ENCODE data around the gene MAP3K7. TPM values are rescaled to one million over a fixed set of nuclear protein-coding genes. Genes with fewer than 3 reads are reported as not detected.

Gene MAP3K7
- total and polyA plus RNA-seq, 2 of the 8 experiments (the other 6 are each of a cell fraction or from before 2014, with no cell fraction given), result 27.3 to 34.8 TPM

- TF ChIP-seq TEAD4 (IDR thresholded peaks at IDR 0.05; ENCODE audit: low read depth, low read length) (no peak), SRF (IDR thresholded peaks at IDR 0.05; ENCODE audit: low read depth, low read length) (no peak), NRF1 (IDR thresholded peaks at IDR 0.05; ENCODE audit: low read depth, low read length) (no peak), ATF3 (IDR thresholded peaks at IDR 0.05; ENCODE audit: insufficient read depth, low read depth, low read length) (no peak), SP1 (IDR thresholded peaks at IDR 0.05; ENCODE audit: low read depth, low read length) (no peak), RBBP5 (IDR thresholded peaks at IDR 0.05; ENCODE audit: borderline replicate concordance, low read depth, low read length) (no peak)
Measured at GRCh38 chr6:90612313-90612680, 25.4 kb upstream of the MAP3K7 start (continued).

Measured in H1 (cell line).